ENCODE data around the gene TTC4.

DNA sequence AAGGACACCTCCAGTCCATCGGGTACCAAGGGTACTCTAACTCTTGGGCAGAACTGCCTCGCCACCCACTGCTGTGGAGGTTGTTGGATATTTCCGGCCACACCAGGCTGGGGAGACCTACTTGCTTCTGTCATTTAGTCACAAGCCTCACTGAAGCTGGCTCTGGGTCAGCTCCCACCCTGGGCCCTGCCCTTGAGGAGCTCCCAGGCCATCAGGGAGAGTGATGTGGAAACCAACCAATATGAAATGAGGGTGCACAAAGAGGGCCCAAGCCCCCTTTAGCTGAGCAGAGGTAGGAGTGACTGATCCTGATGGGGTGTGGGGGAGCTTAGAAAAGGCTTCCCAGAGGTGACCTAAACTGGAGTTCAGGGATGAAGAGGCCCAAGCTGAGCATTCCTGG lies 29.0 kb downstream of the TTC4 start:
- TF ChIP-seq, protein P1, sequence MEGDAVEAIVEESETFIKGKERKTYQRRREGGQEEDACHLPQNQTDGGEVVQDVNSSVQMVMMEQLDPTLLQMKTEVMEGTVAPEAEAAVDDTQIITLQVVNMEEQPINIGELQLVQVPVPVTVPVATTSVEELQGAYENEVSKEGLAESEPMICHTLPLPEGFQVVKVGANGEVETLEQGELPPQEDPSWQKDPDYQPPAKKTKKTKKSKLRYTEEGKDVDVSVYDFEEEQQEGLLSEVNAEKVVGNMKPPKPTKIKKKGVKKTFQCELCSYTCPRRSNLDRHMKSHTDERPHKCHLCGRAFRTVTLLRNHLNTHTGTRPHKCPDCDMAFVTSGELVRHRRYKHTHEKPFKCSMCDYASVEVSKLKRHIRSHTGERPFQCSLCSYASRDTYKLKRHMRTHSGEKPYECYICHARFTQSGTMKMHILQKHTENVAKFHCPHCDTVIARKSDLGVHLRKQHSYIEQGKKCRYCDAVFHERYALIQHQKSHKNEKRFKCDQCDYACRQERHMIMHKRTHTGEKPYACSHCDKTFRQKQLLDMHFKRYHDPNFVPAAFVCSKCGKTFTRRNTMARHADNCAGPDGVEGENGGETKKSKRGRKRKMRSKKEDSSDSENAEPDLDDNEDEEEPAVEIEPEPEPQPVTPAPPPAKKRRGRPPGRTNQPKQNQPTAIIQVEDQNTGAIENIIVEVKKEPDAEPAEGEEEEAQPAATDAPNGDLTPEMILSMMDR (IDR thresholded peaks at IDR 0.05; ENCODE audit: low read length), result no peak
- no peak for TF ChIP-seq EZH2phosphoT487 (IDR thresholded peaks at IDR 0.05; ENCODE audit: low read length)

Measured in MM.1S (cell line).